AG04449 (cell line): ENCODE data around the gene PIGBOS1.

ENCODE experiments used
- CTCF ChIA-PET: fragments of 350-600 bp; formaldehyde crosslinking; extraction: SDS; loops from one replicate; lab custom pipeline; 2021; ENCODE audit warnings: antibody characterized with exemption; lab: Yijun Ruan, JAX
- POLR2A ChIA-PET: fragments of 400-600, 350-600 bp; formaldehyde crosslinking; extraction: SDS; loops from one replicate; lab custom pipeline; 2020; ENCODE audit warnings: antibody characterized with exemption, inconsistent platforms; lab: Yijun Ruan, JAX
- DNase-seq: peaks from one replicate; pipeline ENCODE4 v3.0.0-alpha.2; 2010; ENCODE audit warnings: low read depth, low spot score
- H3K4me3 ChIP-seq: 2 replicates; pipeline ENCODE4 v1.5.1; 2011; ENCODE audit warnings: low read depth, mild to moderate bottlenecking, control low read depth, low read length
- TF ChIP-seq, protein P1 (sequence below): IDR thresholded peaks from one replicate; pipeline ENCODE4 v1.5.1; 2011; ENCODE audit warnings: mild to moderate bottlenecking, moderate library complexity, low read length, control low read depth, inconsistent platforms; ENCODE audit not compliant: insufficient read depth; ENCODE audit errors: missing control alignments

Gene PIGBOS1

GRCh38 chr15:55343168-55343567 is 24.2 kb upstream of the PIGBOS1 start:
- CTCF ChIA-PET, result interaction anchor here (1.3 to 2.0 kb wide), 2 partner anchors 14 to 96 kb away, joined by 4 read pairs; no protein-coding TSS in a partner anchor
- DNase-seq, result no peak

DNA sequence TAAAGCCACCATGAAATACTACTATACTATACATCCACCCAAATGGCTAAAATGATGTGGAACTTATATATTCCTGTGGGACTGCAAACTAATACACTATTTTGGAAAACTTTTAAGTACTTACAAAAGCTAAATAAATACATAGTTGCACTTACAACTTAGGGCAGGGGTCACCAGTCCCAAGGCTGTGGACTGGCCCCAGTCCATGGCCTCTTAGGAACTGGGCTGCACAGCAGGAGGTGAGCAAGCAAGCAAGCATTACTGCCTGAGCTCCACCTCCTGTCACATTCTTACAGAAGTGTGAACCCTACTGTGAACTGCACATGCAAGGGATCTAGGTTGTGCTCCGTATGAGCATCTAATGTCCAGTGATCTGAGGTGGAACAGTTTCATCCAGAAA is 18.2 kb upstream of the PIGBOS1 start:
- H3K4me3 ChIP-seq, result no peak overlapping the region
- CTCF ChIA-PET, result interaction anchor here (1.3 kb wide), 1 partner anchor 10 kb away, joined by 3 read pairs; no protein-coding TSS in a partner anchor
- TF ChIP-seq, protein P1, sequence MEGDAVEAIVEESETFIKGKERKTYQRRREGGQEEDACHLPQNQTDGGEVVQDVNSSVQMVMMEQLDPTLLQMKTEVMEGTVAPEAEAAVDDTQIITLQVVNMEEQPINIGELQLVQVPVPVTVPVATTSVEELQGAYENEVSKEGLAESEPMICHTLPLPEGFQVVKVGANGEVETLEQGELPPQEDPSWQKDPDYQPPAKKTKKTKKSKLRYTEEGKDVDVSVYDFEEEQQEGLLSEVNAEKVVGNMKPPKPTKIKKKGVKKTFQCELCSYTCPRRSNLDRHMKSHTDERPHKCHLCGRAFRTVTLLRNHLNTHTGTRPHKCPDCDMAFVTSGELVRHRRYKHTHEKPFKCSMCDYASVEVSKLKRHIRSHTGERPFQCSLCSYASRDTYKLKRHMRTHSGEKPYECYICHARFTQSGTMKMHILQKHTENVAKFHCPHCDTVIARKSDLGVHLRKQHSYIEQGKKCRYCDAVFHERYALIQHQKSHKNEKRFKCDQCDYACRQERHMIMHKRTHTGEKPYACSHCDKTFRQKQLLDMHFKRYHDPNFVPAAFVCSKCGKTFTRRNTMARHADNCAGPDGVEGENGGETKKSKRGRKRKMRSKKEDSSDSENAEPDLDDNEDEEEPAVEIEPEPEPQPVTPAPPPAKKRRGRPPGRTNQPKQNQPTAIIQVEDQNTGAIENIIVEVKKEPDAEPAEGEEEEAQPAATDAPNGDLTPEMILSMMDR, result no peak
- POLR2A ChIA-PET, result no interaction called here
- no peak for DNase-seq

More at GRCh38 chr15:55343168-55343567, 24.2 kb upstream of the PIGBOS1 start:
- H3K4me3 ChIP-seq, result no peak overlapping the region
- TF ChIP-seq, protein P1, result no peak
- POLR2A ChIA-PET, result no interaction called here

DNA sequence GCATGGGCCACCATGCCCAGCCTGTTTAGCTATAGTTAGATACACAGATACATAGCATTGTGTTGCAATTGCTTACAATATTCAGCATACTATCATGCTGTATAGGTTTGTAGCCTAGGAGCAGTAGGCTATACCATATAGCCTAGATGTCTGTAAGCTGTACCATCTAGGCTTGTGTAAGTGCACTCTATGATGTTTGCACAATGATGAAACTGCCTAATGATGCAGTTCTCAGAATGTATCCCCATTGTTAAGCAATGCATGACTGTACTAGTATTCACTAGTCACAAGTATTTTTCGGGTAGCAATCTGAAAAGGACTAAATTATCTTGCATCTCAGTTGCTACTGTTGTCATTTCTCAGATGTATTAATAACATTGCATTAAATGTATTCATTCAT is 16.1 kb upstream of the PIGBOS1 start:
- TF ChIP-seq, protein P1, result no peak
- no peak overlapping the region for H3K4me3 ChIP-seq
- no peak for DNase-seq
- ChIA-PET POLR2A (no interaction called here), CTCF (interaction anchor here (1.4 to 1.6 kb wide), 2 partner anchors 74 to 105 kb away, joined by 3 read pairs; partner anchors contain the start of gene PIERCE2)

DNA sequence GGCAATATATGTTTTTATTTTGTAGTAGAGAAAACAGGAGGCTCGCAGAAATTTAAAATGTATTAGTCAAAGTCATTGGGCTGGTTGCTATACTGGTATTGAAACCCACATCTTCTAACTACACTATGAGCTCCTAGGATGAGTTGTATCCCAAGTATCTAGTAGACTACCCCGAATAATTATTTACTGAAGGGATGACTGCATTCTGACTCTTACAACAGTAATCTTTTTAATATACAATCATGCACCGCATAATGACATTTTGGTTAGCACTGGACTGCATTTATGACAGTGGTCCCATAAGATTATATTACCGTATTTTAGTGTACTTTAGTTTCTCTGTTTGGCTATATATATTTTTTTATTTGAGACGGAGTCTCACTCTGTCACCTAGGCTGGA is 15.4 kb upstream of the PIGBOS1 start:
- POLR2A ChIA-PET, result no interaction called here
- no peak for DNase-seq
- H3K4me3 ChIP-seq, result no peak overlapping the region
- CTCF ChIA-PET, result interaction anchor here (0.8 to 1.6 kb wide), 2 partner anchors 11 to 105 kb away, joined by 3 read pairs; no protein-coding TSS in a partner anchor
- TF ChIP-seq, protein P1, result no peak

DNA sequence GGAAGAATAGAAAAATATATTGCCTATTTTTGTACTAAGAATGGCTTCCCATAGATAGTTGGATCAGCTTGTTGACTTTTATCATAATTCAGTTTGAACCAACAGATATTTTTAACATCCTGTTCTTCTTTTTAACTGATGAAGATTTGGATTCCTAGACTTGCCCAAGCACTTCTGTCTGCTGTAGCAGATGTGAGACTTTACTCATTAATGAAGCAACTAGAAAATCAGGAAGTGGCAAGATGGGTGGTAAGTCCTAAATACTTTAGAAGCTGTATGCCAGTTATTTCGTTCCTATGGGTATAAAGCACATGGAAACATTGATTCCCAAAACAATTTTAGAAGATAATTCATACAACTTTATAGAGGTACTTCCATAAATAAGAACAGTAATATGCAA is 8.5 kb upstream of the PIGBOS1 start:
- POLR2A ChIA-PET, result no interaction called here
- no peak for DNase-seq
- CTCF ChIA-PET, result interaction anchor here (1.0 kb wide), 1 partner anchor 10 kb away, joined by 3 read pairs; no protein-coding TSS in a partner anchor

DNA sequence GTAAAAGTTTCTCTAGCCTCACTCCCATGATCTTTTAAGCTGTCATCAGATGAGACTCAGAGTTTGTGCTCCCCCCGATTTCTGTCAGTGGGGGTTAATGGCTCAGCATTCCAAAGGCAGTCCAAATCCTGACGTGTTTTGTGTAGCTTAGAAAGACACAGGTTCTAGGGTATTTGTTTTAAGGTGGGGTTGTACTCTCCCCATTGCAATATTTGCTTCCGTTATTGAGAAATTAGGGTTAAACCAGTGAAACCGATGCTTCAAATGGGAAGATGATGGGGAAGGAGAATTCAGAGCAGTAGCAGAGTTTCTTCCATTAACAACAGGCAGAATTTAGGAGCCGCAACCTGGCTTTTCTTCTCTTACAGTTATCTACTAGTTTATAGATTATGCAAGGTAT is 3.5 kb upstream of the PIGBOS1 start:
- H3K4me3 ChIP-seq, result no peak overlapping the region
- POLR2A ChIA-PET, result interaction anchor here (0.6 kb wide), 1 partner anchor 9 kb away, joined by 3 read pairs; no protein-coding TSS in a partner anchor

More for the DNA sequence above, 8.5 kb upstream of the PIGBOS1 start:
- no peak overlapping the region for H3K4me3 ChIP-seq
- TF ChIP-seq, protein P1, result no peak

More for the DNA sequence above, 3.5 kb upstream of the PIGBOS1 start:
- TF ChIP-seq, protein P1, result no peak
- CTCF ChIA-PET, result interaction anchor here (1.1 kb wide), 1 partner anchor 11 kb away, joined by 3 read pairs; no protein-coding TSS in a partner anchor
- DNase-seq, result no peak
